Stimulated activated naive CD8-positive, alpha-beta T cell treated with anti-CD3 and anti-CD28 coated beads, Interleukin-15, Interleukin-2, amounts not matched to agents 100 ng/mL and 50 ng/mL, for 24 hours (primary cell): Measurements from ENCODE around the gene PAIP2.
"Not testable (repeated sequence)": the region's sequence is repeated elsewhere in the genome, so short reads cannot be mapped to it uniquely, and the experiment has no call there.

ENCODE experiments used
- H3K27ac Mint-ChIP-seq: one replicate; pipeline ENCODE4 v1.8.0; 2021; ENCODE audit warnings: mild to moderate bottlenecking, mixed read lengths
- H3K27me3 Mint-ChIP-seq: one replicate; pipeline ENCODE4 v1.8.0; 2021; ENCODE audit warnings: mixed read lengths
- H3K36me3 Mint-ChIP-seq: one replicate; pipeline ENCODE4 v1.8.0; 2021; ENCODE audit warnings: low read depth, mixed read lengths
- H3K4me1 Mint-ChIP-seq: one replicate; pipeline ENCODE4 v1.8.0; 2021; ENCODE audit warnings: low read depth, mixed read lengths
- H3K4me3 Mint-ChIP-seq: one replicate; pipeline ENCODE4 v1.8.0; 2021; ENCODE audit warnings: mild to moderate bottlenecking, mixed read lengths
- H3K9me3 Mint-ChIP-seq: one replicate; pipeline ENCODE4 v1.8.0; 2021; ENCODE audit warnings: mixed read lengths

Gene PAIP2

GRCh38 chr5:139402561-139403158 lies 61.0 kb downstream of the PAIP2 start:
- Mint-ChIP-seq H3K4me1 (peaks cover 44% of the 10 kb centered on the region), H3K36me3 (no peaks in the 10 kb centered on the region), H3K27me3 (no peaks in the 10 kb centered on the region), H3K27ac (peak overlapping the region; percentile 100), H3K9me3 (no peaks in the 10 kb centered on the region), H3K4me3 (peak overlapping the region; percentile 94)

- peaks cover 43% of the 10 kb centered on the region for H3K4me1 Mint-ChIP-seq
- H3K4me3 Mint-ChIP-seq: peak overlapping the region; percentile 94
- no peaks in the 10 kb centered on the region for H3K9me3 Mint-ChIP-seq
- H3K27me3 Mint-ChIP-seq: no peaks in the 10 kb centered on the region
- H3K27ac Mint-ChIP-seq: peak overlapping the region; percentile 100
- H3K36me3 Mint-ChIP-seq: no peaks in the 10 kb centered on the region
Measured at GRCh38 chr5:139403418-139403786, 61.7 kb downstream of the PAIP2 start.

- no peaks in the 10 kb centered on the region for H3K36me3 Mint-ChIP-seq
- H3K27me3 Mint-ChIP-seq: no peaks in the 10 kb centered on the region
- peak within 1 kb of the TSS; percentile 100 for H3K27ac Mint-ChIP-seq
- peak within 1 kb of the TSS; percentile 94 for H3K4me3 Mint-ChIP-seq
- no peaks in the 10 kb centered on the region for H3K9me3 Mint-ChIP-seq
- peaks cover 43% of the 10 kb centered on the region for H3K4me1 Mint-ChIP-seq
Measured at GRCh38 chr5:139403787-139404483, 62.3 kb downstream of the PAIP2 start, which contains the start of gene SPATA24. Gene SPATA24 (minus strand): TSS chr5:139404089. CDS start chr5:139404060, 29 bp downstream.

- Mint-ChIP-seq H3K9me3 (no peaks in the 10 kb centered on the region), H3K27me3 (no peaks in the 10 kb centered on the region), H3K4me1 (peaks cover 38% of the 10 kb centered on the region), H3K4me3 (peak overlapping the region; percentile 94), H3K36me3 (no peaks in the 10 kb centered on the region), H3K27ac (peak overlapping the region; percentile 100)
Measured at GRCh38 chr5:139404484-139404840, 62.8 kb downstream of the PAIP2 start.

GRCh38 chr5:139406963-139407362 lies 65.3 kb downstream of the PAIP2 start:
- H3K27ac Mint-ChIP-seq: no peak overlapping the region
- H3K27me3 Mint-ChIP-seq: no peaks in the 10 kb centered on the region
- peaks cover 33% of the 10 kb centered on the region for H3K4me1 Mint-ChIP-seq
- no peaks in the 10 kb centered on the region for H3K9me3 Mint-ChIP-seq
- H3K4me3 Mint-ChIP-seq: no peak overlapping the region
- peaks cover 7% of the 10 kb centered on the region for H3K36me3 Mint-ChIP-seq

GRCh38 chr5:139407517-139407916 lies 65.9 kb downstream of the PAIP2 start:
- Mint-ChIP-seq H3K4me1 (peaks cover 34% of the 10 kb centered on the region), H3K36me3 (peaks cover 8% of the 10 kb centered on the region), H3K27ac (peak overlapping the region; percentile 40), H3K9me3 (no peaks in the 10 kb centered on the region), H3K4me3 (no peak overlapping the region), H3K27me3 (no peaks in the 10 kb centered on the region)

GRCh38 chr5:139408191-139408590 lies 66.5 kb downstream of the PAIP2 start:
- Mint-ChIP-seq H3K4me3 (no peak overlapping the region), H3K27ac (no peak overlapping the region), H3K4me1 (peaks cover 34% of the 10 kb centered on the region), H3K27me3 (no peaks in the 10 kb centered on the region), H3K9me3 (no peaks in the 10 kb centered on the region), H3K36me3 (peaks cover 13% of the 10 kb centered on the region)

- Mint-ChIP-seq H3K4me1 (peaks cover 35% of the 10 kb centered on the region), H3K36me3 (peaks cover 22% of the 10 kb centered on the region)
- H3K27me3 Mint-ChIP-seq, H3K9me3 Mint-ChIP-seq, H3K27ac Mint-ChIP-seq, H3K4me3 Mint-ChIP-seq: not testable (repeated sequence)
Measured at GRCh38 chr5:139409116-139409515, 67.5 kb downstream of the PAIP2 start.

- Mint-ChIP-seq H3K27me3 (no peaks in the 10 kb centered on the region), H3K4me3 (no peak overlapping the region), H3K27ac (no peak overlapping the region), H3K9me3 (no peaks in the 10 kb centered on the region), H3K36me3 (peaks cover 28% of the 10 kb centered on the region), H3K4me1 (peaks cover 36% of the 10 kb centered on the region)
Measured at GRCh38 chr5:139410121-139410992, 68.7 kb downstream of the PAIP2 start.

- Mint-ChIP-seq H3K4me3 (no peak overlapping the region), H3K36me3 (peaks cover 32% of the 10 kb centered on the region), H3K4me1 (peaks cover 44% of the 10 kb centered on the region), H3K27me3 (no peaks in the 10 kb centered on the region), H3K9me3 (no peaks in the 10 kb centered on the region), H3K27ac (no peak overlapping the region)
Measured at GRCh38 chr5:139410993-139411828, 69.6 kb downstream of the PAIP2 start.

- peaks cover 56% of the 10 kb centered on the region for H3K4me1 Mint-ChIP-seq
- peaks cover 39% of the 10 kb centered on the region for H3K36me3 Mint-ChIP-seq
- H3K27ac Mint-ChIP-seq: peak overlapping the region; percentile 87
- no peaks in the 10 kb centered on the region for H3K27me3 Mint-ChIP-seq
- no peak overlapping the region for H3K4me3 Mint-ChIP-seq
- no peaks in the 10 kb centered on the region for H3K9me3 Mint-ChIP-seq
Measured at GRCh38 chr5:139413153-139413552, 71.5 kb downstream of the PAIP2 start.

GRCh38 chr5:139413963-139414362 lies 72.3 kb downstream of the PAIP2 start:
- Mint-ChIP-seq H3K27me3 (no peaks in the 10 kb centered on the region), H3K36me3 (peaks cover 47% of the 10 kb centered on the region), H3K27ac (peak overlapping the region; percentile 87), H3K9me3 (no peaks in the 10 kb centered on the region), H3K4me1 (peaks cover 60% of the 10 kb centered on the region), H3K4me3 (peak overlapping the region; percentile 79)

- Mint-ChIP-seq H3K9me3 (no peaks in the 10 kb centered on the region), H3K4me3 (peak overlapping the region; percentile 79), H3K4me1 (peaks cover 60% of the 10 kb centered on the region), H3K36me3 (peaks cover 52% of the 10 kb centered on the region), H3K27me3 (no peaks in the 10 kb centered on the region), H3K27ac (peak overlapping the region; percentile 87)
Measured at GRCh38 chr5:139414581-139415130, 73.0 kb downstream of the PAIP2 start.

- Mint-ChIP-seq H3K9me3 (no peaks in the 10 kb centered on the region), H3K36me3 (peaks cover 59% of the 10 kb centered on the region), H3K4me3 (peak overlapping the region; percentile 79), H3K27ac (peak overlapping the region; percentile 87), H3K27me3 (no peaks in the 10 kb centered on the region), H3K4me1 (peaks cover 60% of the 10 kb centered on the region)
Measured at GRCh38 chr5:139415221-139415861, 73.7 kb downstream of the PAIP2 start.
